Thyroid gland (tissue), 4 donors: ENCODE results near the gene POLR3H. TPM values are rescaled to one million over a fixed set of nuclear protein-coding genes. Genes with fewer than 3 reads are reported as not detected.
"Not testable (repeated sequence)": the region's sequence is repeated elsewhere in the genome, so short reads cannot be mapped to it uniquely, and the experiment has no call there.

Source experiments
- DNase-seq, 2 donors: peaks; one replicate each; pipeline ENCODE4 v3.0.0-alpha.2; 2019
- H3K27ac ChIP-seq, 3 donors: fragments of 200-600 bp; sonication (generic); 1 replicate in 2 of 3; 2 replicates in 1 of 3; pipeline ENCODE4 v1.5.1; 2016 to 2019; ENCODE audit warnings: mild to moderate bottlenecking in 1 of 3, moderate library complexity in 1 of 3
- H3K27me3 ChIP-seq: fragments of 200-600 bp; sonication (generic); one replicate; pipeline ENCODE4 v1.5.1; 2019
- H3K36me3 ChIP-seq, 2 donors: fragments of 200-600 bp; sonication (generic); one replicate each; pipeline ENCODE4 v1.5.1; 2016 to 2019
- H3K4me1 ChIP-seq, 2 donors: fragments of 200-600 bp; sonication (generic); one replicate each; pipeline ENCODE4 v1.5.1; 2017 to 2019
- H3K4me3 ChIP-seq, 3 donors: fragments of 200-600 bp; sonication (generic); replicated peaks in 1 of 3; 1 replicate in 2 of 3; 2 replicates in 1 of 3; pipeline ENCODE4 v1.5.1; 2016; ENCODE audit warnings: mild to moderate bottlenecking in 1 of 3
- H3K9me3 ChIP-seq: fragments of 200-600 bp; sonication (generic); one replicate; pipeline ENCODE4 v1.5.1; 2017
- CTCF ChIP-seq, 6 experiments: fragments of 200-600 bp in 3 of 6; fragments of 450-650 bp in 3 of 6; sonication (generic) in 3 of 6; IDR thresholded peaks; one replicate each; pipeline ENCODE4 v1.5.1; 2016 to 2019; ENCODE audit warnings: antibody characterized with exemption in 6 of 6, mild to moderate bottlenecking in 2 of 6, inconsistent platforms in 1 of 6, moderate library complexity in 1 of 6
- POLR2A ChIP-seq, 2 donors: fragments of 450-650 bp; IDR thresholded peaks; one replicate each; pipeline ENCODE4 v1.6.1; 2017; ENCODE audit warnings: antibody characterized with exemption in 2 of 2, mild to moderate bottlenecking in 2 of 2, moderate library complexity in 1 of 2
- WGBS, 2 donors: methylation state at CpG; one replicate each; pipeline ENCODE4 v1.1.5; 2017; 5-methylcytosine and 5-hydroxymethylcytosine counted together
- intact Hi-C: fragments of 100-400 bp; cut with DNase I; formaldehyde crosslinking; loops from one replicate; pipeline ENCODE4 v1.15.1; 2023
- total RNA-seq, 4 donors: library from RNA; depleted of rRNA; stranded (reverse); fragments of >200 nt; gene quantifications; one replicate each; pipeline ENCODE4 v1.2.3, GENCODE V29; 2016

The POLR3H gene
- 10 to 100 TPM; 20.6 to 27.3 (median 25.3) TPM for total RNA-seq

DNA sequence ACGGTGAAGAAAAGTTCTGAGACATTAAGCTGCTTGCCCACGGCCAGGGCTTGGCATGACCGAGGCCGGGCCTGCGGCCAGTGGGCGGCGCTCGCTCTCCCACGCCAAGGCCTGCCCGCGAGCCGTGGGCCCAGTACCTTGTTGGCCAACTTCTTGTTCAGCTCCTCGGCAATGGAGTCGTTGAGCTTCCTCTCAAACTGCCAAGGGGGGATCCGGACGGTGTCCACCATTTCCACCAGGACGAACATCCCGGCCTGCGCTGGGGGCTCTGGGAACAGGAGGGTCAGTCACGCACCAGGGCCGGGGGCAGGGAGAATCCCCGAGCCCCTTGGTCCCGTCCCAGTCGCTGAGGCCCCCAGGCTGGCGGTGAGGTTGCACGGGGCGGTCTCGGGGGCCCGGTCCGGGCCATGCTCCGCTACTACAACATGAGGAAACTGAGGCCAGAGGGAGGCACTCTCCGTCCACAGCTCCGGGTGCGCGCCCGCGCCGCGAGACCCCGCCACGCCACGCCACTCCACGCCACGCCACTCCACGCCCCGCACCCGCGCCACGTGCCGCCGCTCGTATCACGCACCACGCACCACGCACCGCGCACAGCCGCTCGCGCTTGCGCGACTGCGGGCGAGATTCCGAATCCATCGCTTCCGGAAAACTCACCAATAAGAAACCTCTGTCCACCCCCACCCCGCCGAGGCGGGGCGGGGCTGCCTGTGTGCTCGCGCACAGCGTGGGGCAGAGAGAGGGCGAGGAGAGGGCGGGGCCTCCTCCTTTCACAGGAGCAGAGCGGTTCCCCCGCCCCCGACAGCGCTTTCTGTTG, at the start of gene POLR3H:
TSS of gene POLR3H (minus strand) at position 617 of the 817 bp plus-strand sequence. CDS start at position 248, 369 bp downstream.
- H3K27me3 ChIP-seq = no peaks in the 10 kb centered on the region
- peak in 1 of 2 donors; percentile 58 for TF ChIP-seq POLR2A (IDR thresholded peaks at IDR 0.05)
- peak in 5 of 6 experiments; percentile 28 to 67 (median 48) for TF ChIP-seq CTCF (IDR thresholded peaks at IDR 0.05)
- no peaks in the 10 kb centered on the region for H3K36me3 ChIP-seq
- H3K4me3 ChIP-seq = peak within 1 kb of the TSS; percentile 49 to 85 (median 77)
- no peaks in the 10 kb centered on the region for H3K9me3 ChIP-seq
- DNase-seq = peak; percentile 99
- peaks cover 16 to 26% of the 10 kb centered on the region in 2 donors for H3K4me1 ChIP-seq
- peak within 1 kb of the TSS; percentile 72 to 89 (median 76) for H3K27ac ChIP-seq
- WGBS, 2 donors = 0 to 1% methylated on average over 16 to 25 of the region's 80 CpGs
- intact Hi-C loops = loop anchor here (5.0 kb wide), 1 partner anchor 53 kb away; no protein-coding TSS in a partner anchor

GRCh38 chr22:41593336-41593960, 49.2 kb upstream of the POLR3H start:
- WGBS, 2 donors = 96 to 97% methylated on average over 33 to 40 of the region's 51 CpGs
- not testable (repeated sequence) for H3K9me3 ChIP-seq, H3K27ac ChIP-seq, H3K36me3 ChIP-seq, DNase-seq, H3K27me3 ChIP-seq, H3K4me3 ChIP-seq
- peaks cover 5 to 15% of the 10 kb centered on the region in 2 donors for H3K4me1 ChIP-seq
- intact Hi-C loops = loop anchor here (10.0 kb wide), 1 partner anchor 199 kb away; no protein-coding TSS in a partner anchor

DNA sequence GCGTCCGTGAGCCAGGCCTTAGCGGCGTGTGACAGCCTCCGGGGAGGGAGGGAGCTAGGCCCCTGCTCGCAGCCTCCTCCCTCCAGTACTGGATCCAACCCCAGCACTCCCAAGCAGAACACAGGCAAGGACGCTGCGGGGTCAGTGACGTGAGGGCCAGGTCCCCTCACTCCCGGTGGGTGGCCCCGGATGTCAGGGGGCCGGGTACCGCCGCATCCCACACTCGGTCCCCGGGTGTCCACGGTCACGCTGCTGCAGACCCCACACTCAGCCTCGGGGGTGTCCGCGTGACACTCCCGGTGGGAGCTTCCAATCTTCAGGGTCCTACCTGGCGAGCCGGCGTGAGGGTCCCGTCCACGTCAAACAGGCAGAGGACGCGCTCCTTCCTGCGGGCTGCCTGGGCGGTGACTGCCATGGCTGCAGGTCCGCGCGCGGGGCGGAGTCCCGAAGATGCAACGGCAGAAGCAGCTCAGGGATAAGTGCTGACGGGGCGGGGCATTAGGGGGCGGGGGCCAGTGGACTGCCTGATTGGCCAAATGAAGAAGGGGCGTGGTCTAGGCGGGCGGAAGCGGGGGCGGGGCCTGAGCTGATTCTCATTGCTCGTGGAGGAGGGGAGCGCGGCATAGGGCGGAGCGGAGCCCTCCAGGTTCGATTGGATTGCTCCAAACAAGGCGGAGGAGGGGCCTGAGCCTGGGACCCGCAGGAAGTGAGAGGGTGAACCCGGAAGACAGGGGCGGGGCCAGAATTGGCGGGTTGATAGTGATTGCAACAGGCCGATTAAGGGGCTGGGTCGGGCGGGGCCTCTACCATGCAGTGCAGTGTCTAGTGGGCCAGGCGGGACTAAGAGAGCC, 45.3 kb upstream of the POLR3H start, which contains the start of gene PMM1:
TSS of gene PMM1 (minus strand) at position 450 of the 851 bp plus-strand sequence. CDS start at position 415, 35 bp downstream.
- no peaks in the 10 kb centered on the region for H3K36me3 ChIP-seq
- DNase-seq = peak; percentile 100
- TF ChIP-seq POLR2A (IDR thresholded peaks at IDR 0.05) = peak in 1 of 2 donors; percentile 71
- no peak for TF ChIP-seq CTCF (IDR thresholded peaks at IDR 0.05)
- peaks cover 5 to 10% of the 10 kb centered on the region in 2 donors for H3K4me1 ChIP-seq
- 2% methylated on average over 19 to 21 of the region's 61 CpGs for WGBS, 2 donors
- peak within 1 kb of the TSS in 2 of 3 donors; percentile 29 to 38 for H3K27ac ChIP-seq
- H3K9me3 ChIP-seq = no peaks in the 10 kb centered on the region
- no peaks in the 10 kb centered on the region for H3K27me3 ChIP-seq
- H3K4me3 ChIP-seq = peak within 1 kb of the TSS; percentile 62 to 80 (median 66)
- intact Hi-C loops = loop anchor here (10.0 kb wide), 1 partner anchor 195 kb away; no protein-coding TSS in a partner anchor

DNA sequence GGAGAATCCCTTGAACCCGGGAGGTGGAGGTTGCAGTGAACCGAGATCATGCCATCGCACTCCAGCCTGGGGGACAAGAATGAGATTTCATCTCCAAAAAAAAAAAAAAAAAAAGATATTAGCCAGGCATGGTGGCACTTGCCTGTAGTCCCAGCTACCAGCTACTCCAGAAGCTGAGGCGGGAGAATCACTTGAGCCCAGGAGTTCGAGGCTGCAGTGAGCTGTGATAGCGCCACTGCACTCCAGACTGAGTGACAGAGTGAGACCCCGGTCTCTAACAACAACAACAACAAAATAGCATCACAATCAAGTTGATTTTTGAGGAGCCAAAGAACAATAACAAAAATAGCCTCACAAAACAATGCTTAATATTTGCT, 43.1 kb upstream of the POLR3H start:
- intact Hi-C loops = no loop called here
- WGBS, 2 donors = 90 to 92% methylated on average over 7 of the region's 7 CpGs
- Histone ChIP-seq H3K4me1 (peaks cover 5 to 10% of the 10 kb centered on the region in 2 donors), H3K27ac (no peak overlapping the region), H3K4me3 (no peak overlapping the region), H3K36me3 (peaks cover 0 to 5% of the 10 kb centered on the region in 2 donors), H3K9me3 (no peaks in the 10 kb centered on the region), H3K27me3 (no peaks in the 10 kb centered on the region)
- DNase-seq = no peak
- TF ChIP-seq POLR2A (IDR thresholded peaks at IDR 0.05) (no peak), CTCF (IDR thresholded peaks at IDR 0.05) (no peak)

DNA sequence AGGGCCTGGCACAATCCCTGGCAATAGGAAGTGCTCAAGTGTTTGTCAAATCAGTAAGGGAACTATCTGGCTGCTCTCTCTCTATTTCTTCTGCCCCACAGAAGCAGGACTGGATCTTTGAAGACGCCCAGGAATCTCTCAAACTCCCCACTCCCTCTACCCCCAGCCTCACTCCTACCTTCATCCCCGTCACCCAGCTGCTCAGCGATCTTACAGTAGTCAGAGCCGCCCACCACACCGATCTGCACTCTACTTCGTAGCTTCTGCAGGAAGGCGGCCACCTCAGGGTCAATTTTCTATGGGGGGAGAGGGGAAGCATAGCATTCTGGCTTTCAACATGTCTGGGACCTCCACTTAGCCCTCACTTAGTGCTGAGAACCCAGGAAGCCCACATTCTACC, 41.6 kb upstream of the POLR3H start:
- no peak for DNase-seq
- H3K4me1 ChIP-seq = peaks cover 5 to 10% of the 10 kb centered on the region in 2 donors
- no peak overlapping the region for H3K4me3 ChIP-seq
- H3K9me3 ChIP-seq = no peaks in the 10 kb centered on the region
- peaks cover 0 to 10% of the 10 kb centered on the region in 2 donors for H3K36me3 ChIP-seq
- no peaks in the 10 kb centered on the region for H3K27me3 ChIP-seq
- TF ChIP-seq CTCF (IDR thresholded peaks at IDR 0.05) (no peak), POLR2A (IDR thresholded peaks at IDR 0.05) (no peak)
- WGBS, 2 donors = 97 to 99% methylated on average over 7 of the region's 7 CpGs
- intact Hi-C loops = no loop called here
- H3K27ac ChIP-seq = no peak overlapping the region
